Right lobe of liver (tissue), 6 donors: ENCODE results near the gene RASAL2. TPM values are rescaled to one million over a fixed set of nuclear protein-coding genes. Genes with fewer than 3 reads are reported as not detected.

Experiments used
- ATAC-seq, 4 donors: fragments of 200-7000 bp; cut with Tn5 transposase; one replicate each; pipeline ENCODE4 v1.9.1; 2020; ENCODE audit warnings: mild to moderate bottlenecking in 4 of 4, moderate library complexity in 4 of 4
- DNase-seq, 3 donors: peaks; one replicate each; pipeline ENCODE4 v3.0.0-alpha.2; 2020
- H3K27ac ChIP-seq, 3 donors: fragments of 200-600 bp; one replicate each; pipeline ENCODE4 v1.8.0; 2022
- H3K27me3 ChIP-seq, 2 donors: fragments of 200-600 bp; one replicate each; pipeline ENCODE4 v1.8.0; 2022
- H3K36me3 ChIP-seq, 4 donors: fragments of 200-600 bp; sonication (generic) in 1 of 4; one replicate each; pipeline versions ENCODE4 v1.5.1 to v1.8.0; 2017 to 2022; ENCODE audit warnings: control low read depth in 1 of 4
- H3K4me1 ChIP-seq, 4 donors: fragments of 200-600 bp; sonication (generic) in 1 of 4; one replicate each; pipeline versions ENCODE4 v1.5.1 to v1.8.0; 2017 to 2022; ENCODE audit warnings: control low read depth in 1 of 4
- H3K4me3 ChIP-seq, 3 donors: fragments of 200-600 bp; one replicate each; pipeline ENCODE4 v1.8.0; 2022
- H3K9me3 ChIP-seq, 4 donors: fragments of 200-600 bp; sonication (generic) in 1 of 4; one replicate each; pipeline versions ENCODE4 v1.5.1 to v1.8.0; 2017 to 2022; ENCODE audit warnings: control low read depth in 1 of 4
- CTCF ChIP-seq, 4 donors: fragments of 200-600 bp in 3 of 4; fragments of 450-650 bp in 1 of 4; IDR thresholded peaks; one replicate each; pipeline versions ENCODE4 v1.5.1 to v1.8.0; 2016 to 2022; ENCODE audit warnings: antibody characterized with exemption in 4 of 4, mild to moderate bottlenecking in 2 of 4
- POLR2A ChIP-seq: fragments of 450-650 bp; IDR thresholded peaks from one replicate; pipeline ENCODE4 v1.6.1; 2017; ENCODE audit warnings: antibody characterized with exemption, mild to moderate bottlenecking
- WGBS: methylation state at CpG from one replicate; pipeline ENCODE4 v1.1.6; 2018; ENCODE audit warnings: low coverage, low lambda C conversion rate; ENCODE audit not compliant: insufficient coverage; ENCODE audit errors: missing lambda C conversion rate; 5-methylcytosine and 5-hydroxymethylcytosine counted together
- intact Hi-C, 2 donors: fragments of 100-400 bp; cut with DNase I; formaldehyde crosslinking; loops; one replicate each; pipeline versions ENCODE4 v1.11.2 to v1.14.1; 2022
- total RNA-seq, 6 experiments: library from RNA; depleted of rRNA in 2 of 6; stranded (reverse); fragments of >200 nt in 2 of 6; fragmentation: NEBNext Ultra II Directional in 3 of 6; extraction: Animal tissue kit (Norgen Biotek cat#: 25700) in 3 of 6; gene quantifications; one replicate each; pipeline versions ENCODE4 v1.1.0 to v1.2.4, GENCODE V29; 2016 to 2023
- donor health status: DM: no; HTN: yes; CAD: no.
- donor health status: DM: no; HTN: no; CAD: no.
- donor health status: DM: no; HTN: no; CAD: no.
- donor health status: DM: no; HTN: yes; CAD: no.
- donor health status: DM: no; HTN: yes; CAD: no.

RASAL2 gene
- total RNA-seq, 6 experiments from 2014 or later, result 3.6 to 6.0 (median 5.2) TPM

GRCh38 chr1:178324003-178324402 lies 230.1 kb downstream of the RASAL2 start:
- Histone ChIP-seq H3K4me1 (no peaks in the 10 kb centered on the region), H3K36me3 (no peaks in the 10 kb centered on the region), H3K27me3 (no peaks in the 10 kb centered on the region), H3K4me3 (no peak overlapping the region), H3K27ac (no peak overlapping the region), H3K9me3 (no peaks in the 10 kb centered on the region)
- no peak for DNase-seq
- 100% methylated on average over 1 of the region's 1 CpG for WGBS
- intact Hi-C loops, result no loop called here
- no peak for ATAC-seq
- no peak for TF ChIP-seq POLR2A
- no peak for TF ChIP-seq CTCF (IDR thresholded peaks at IDR 0.05)

DNA sequence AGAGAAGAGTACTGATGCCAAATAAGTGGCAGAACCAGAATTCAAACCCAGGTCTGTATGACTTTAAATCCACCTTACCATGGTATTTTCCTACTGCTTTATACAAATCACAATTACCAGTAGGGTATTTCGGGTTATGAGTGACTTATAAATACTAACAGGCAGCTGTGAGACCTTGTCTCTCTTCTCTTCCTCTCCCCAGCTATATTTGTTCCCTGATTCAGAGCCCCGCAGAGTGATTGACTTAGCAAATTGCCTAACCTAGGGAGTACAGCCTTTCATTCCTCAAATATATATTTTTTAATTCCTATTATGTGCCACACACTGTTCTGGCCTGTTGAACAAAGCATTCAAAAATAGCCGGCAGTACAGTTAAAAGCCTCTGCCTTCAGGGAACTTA lies 234.8 kb downstream of the RASAL2 start:
- no peak for TF ChIP-seq CTCF (IDR thresholded peaks at IDR 0.05)
- TF ChIP-seq POLR2A, result no peak
- H3K36me3 ChIP-seq, result no peaks in the 10 kb centered on the region
- H3K27ac ChIP-seq, result no peak overlapping the region
- WGBS, result 83% methylated on average over 3 of the region's 3 CpGs
- no peaks in the 10 kb centered on the region for H3K27me3 ChIP-seq
- no peak overlapping the region for H3K4me3 ChIP-seq
- no peaks in the 10 kb centered on the region for H3K9me3 ChIP-seq
- intact Hi-C loops, result no loop called here
- ATAC-seq (no peak), DNase-seq (no peak)
- no peaks in the 10 kb centered on the region for H3K4me1 ChIP-seq

DNA sequence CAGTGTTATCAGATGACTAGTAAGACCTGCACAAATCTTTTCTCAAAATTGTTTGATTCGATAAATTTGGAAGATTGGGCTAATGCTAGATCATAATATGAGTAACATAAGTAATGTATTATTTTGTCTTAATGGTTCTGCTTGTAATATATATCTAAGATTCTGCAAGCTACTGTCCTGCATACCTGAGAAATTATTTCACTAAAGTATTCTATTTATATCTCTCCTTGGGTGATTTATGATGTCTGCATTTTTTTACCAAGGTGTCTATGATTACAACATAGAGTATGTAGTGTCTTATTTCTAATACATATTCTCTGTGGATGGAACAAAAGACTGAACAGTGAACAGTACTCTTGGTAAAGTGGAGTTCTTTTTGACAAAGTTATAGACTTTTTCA lies 236.2 kb downstream of the RASAL2 start:
- no peaks in the 10 kb centered on the region for H3K9me3 ChIP-seq
- H3K27ac ChIP-seq, result no peak overlapping the region
- no peaks in the 10 kb centered on the region for H3K27me3 ChIP-seq
- DNase-seq (no peak), ATAC-seq (no peak)
- H3K36me3 ChIP-seq, result no peaks in the 10 kb centered on the region
- TF ChIP-seq CTCF (IDR thresholded peaks at IDR 0.05) (no peak), POLR2A (no peak)
- WGBS, result 100% methylated on average over 1 of the region's 1 CpG
- intact Hi-C loops, result no loop called here
- H3K4me3 ChIP-seq, result no peak overlapping the region
- no peaks in the 10 kb centered on the region for H3K4me1 ChIP-seq

DNA sequence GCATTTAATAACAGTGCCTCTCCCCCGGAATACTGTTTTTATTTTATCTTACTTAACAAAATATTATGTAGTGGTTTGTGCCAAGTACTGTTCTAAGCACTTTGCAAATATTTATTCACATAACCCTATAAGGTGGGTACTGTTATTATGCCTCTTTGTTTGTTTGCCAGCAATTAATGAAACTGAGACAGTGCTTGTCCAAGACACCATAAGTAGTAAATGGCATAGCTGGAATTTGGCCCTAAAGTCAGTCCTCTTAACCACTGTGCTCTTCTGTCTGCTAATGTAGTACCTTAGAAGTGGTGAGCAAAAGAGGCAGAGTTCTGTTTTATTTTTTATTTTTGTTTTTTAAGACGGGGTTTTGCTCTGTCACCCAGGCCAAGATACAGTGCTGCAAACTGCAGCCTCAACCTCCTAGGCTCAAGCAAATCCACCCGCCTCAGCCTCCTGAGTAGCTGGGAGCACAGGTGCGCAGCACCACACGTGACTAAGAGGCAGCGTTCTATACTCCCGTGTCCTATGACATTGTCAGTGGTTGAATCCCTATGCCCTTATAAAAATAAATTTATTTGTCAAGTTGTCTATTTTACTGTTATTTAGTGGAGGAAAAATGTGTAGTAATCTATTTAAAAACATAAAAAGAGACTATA lies 237.1 kb downstream of the RASAL2 start:
- Histone ChIP-seq H3K36me3 (no peaks in the 10 kb centered on the region), H3K4me3 (no peak overlapping the region), H3K9me3 (no peaks in the 10 kb centered on the region), H3K27ac (no peak overlapping the region), H3K4me1 (no peaks in the 10 kb centered on the region), H3K27me3 (no peaks in the 10 kb centered on the region)
- TF ChIP-seq CTCF (IDR thresholded peaks at IDR 0.05) (no peak), POLR2A (no peak)
- ATAC-seq (no peak), DNase-seq (no peak)
- WGBS, result 82% methylated on average over 7 of the region's 7 CpGs
- intact Hi-C loops, result no loop called here

GRCh38 chr1:178335426-178335825 lies 241.5 kb downstream of the RASAL2 start:
- WGBS, result 90% methylated on average over 3 of the region's 3 CpGs
- no peaks in the 10 kb centered on the region for H3K27me3 ChIP-seq
- H3K4me1 ChIP-seq, result no peaks in the 10 kb centered on the region
- no peak for ATAC-seq
- H3K27ac ChIP-seq, result no peak overlapping the region
- no peak for TF ChIP-seq POLR2A
- no peak for TF ChIP-seq CTCF (IDR thresholded peaks at IDR 0.05)
- no peak for DNase-seq
- no peak overlapping the region for H3K4me3 ChIP-seq
- no peaks in the 10 kb centered on the region for H3K36me3 ChIP-seq
- intact Hi-C loops, result no loop called here
- no peaks in the 10 kb centered on the region for H3K9me3 ChIP-seq
